ENCODE results near the gene ALDH3A1.

DNA sequence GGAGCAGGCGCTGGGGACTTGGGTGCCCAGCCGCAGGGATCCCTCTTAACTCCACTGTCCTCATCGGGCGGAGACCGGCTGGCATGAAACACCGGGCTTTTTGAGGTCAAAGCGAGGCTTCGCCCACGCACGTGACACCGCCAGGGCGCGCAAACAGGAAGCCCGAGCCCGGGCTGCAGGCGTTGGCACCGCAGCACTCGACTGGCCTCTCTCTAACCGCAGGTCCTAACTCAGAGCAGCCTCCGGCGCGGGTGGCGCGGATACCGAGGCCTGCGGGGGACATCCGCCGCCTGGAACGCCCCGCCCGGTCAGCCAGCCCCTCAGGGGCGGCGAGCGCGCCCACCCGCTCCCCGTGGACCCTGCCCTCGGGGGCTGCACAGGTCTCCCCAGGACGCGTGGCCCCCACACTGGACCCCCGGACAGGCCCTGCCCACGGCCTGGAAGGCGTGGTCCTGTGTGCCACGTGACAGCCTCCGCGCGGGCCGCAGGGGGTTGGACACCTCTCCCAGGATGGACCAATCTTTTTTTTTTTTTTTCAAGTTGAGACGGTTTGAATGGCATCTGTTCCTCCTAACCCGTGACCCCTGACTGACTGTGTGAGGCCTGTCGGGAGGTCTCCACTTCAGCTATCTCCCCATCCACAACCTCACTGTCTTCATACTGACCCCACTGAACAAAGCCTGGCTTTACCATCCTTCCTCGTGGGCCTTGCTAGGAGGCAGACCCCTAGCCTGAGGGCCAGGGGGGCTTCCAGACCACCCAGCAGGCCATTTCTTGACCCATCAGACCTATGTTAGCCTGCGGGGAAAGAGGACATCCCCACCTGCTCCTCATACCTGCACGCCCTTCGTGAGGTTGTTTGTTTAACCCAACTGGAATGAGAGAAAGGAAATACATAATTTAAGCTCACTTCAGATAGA is 23.3 kb downstream of the ALDH3A1 start:
- TF ChIP-seq POLR2A (IDR thresholded peaks at IDR 0.05; ENCODE audit: low read depth, low read length) (no peak), POLR2AphosphoS5 (IDR thresholded peaks at IDR 0.05; ENCODE audit: low read depth, low read length) (no peak), TAF1 (IDR thresholded peaks at IDR 0.05; ENCODE audit: low read depth, low read length) (no peak), PAX5 (IDR thresholded peaks at IDR 0.05; ENCODE audit: insufficient read depth, low read length, severe bottlenecking) (no peak), POU2F2 (IDR thresholded peaks at IDR 0.05; ENCODE audit: low read depth, low read length) (no peak)
